PC-3 (cell line): ENCODE measurements around the gene USP25.

Source experiments
- EZH2 ChIP-seq: fragments of 300-600 bp; sonication (generic); IDR thresholded peaks from one replicate; pipeline ENCODE4 v1.6.1; 2017; ENCODE audit warnings: antibody characterized with exemption, mild to moderate bottlenecking, low read length; ENCODE audit not compliant: unreplicated experiment
- TF ChIP-seq, protein P1 (sequence below): fragments of 300-600 bp; sonication (generic); conservative IDR thresholded peaks from 2 replicates; pipeline ENCODE4 v1.5.1; 2017; ENCODE audit warnings: antibody characterized with exemption, low read depth, mild to moderate bottlenecking, low read length

- TF ChIP-seq, protein P1, sequence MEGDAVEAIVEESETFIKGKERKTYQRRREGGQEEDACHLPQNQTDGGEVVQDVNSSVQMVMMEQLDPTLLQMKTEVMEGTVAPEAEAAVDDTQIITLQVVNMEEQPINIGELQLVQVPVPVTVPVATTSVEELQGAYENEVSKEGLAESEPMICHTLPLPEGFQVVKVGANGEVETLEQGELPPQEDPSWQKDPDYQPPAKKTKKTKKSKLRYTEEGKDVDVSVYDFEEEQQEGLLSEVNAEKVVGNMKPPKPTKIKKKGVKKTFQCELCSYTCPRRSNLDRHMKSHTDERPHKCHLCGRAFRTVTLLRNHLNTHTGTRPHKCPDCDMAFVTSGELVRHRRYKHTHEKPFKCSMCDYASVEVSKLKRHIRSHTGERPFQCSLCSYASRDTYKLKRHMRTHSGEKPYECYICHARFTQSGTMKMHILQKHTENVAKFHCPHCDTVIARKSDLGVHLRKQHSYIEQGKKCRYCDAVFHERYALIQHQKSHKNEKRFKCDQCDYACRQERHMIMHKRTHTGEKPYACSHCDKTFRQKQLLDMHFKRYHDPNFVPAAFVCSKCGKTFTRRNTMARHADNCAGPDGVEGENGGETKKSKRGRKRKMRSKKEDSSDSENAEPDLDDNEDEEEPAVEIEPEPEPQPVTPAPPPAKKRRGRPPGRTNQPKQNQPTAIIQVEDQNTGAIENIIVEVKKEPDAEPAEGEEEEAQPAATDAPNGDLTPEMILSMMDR = no peak
- TF ChIP-seq EZH2 = no peak
These were observed 37.3 kb downstream of the USP25 start for GRCh38 chr21:15766952-15767603.
